GM21381 (cell line): ENCODE results near the gene PCDHB13.
"Not testable (repeated sequence)": the region's sequence is repeated elsewhere in the genome, so short reads cannot be mapped to it uniquely, and the experiment has no call there.

Experiments used
- ATAC-seq: cut with Tn5 transposase; IDR thresholded peaks from one replicate; pipeline ENCODE4 v1.9.1; 2021; ENCODE audit warnings: mild to moderate bottlenecking, moderate library complexity; ENCODE audit not compliant: unreplicated experiment

Gene PCDHB13

GRCh38 chr5:141213656-141214339, at the start of gene PCDHB13:
Gene PCDHB13, plus strand, starts transcription at chr5:141213919. Its CDS starts 205 bp downstream, at chr5:141214124.
- ATAC-seq, result not testable (repeated sequence)

GRCh38 chr5:141172381-141173204, 41.1 kb upstream of the PCDHB13 start, which contains the start of gene PCDHB7:
Gene PCDHB7, plus strand, starts transcription at chr5:141172644. Its CDS starts 192 bp downstream, at chr5:141172836.
- no peak for ATAC-seq

- not testable (repeated sequence) for ATAC-seq
Observed at GRCh38 chr5:141174291-141175104, 39.2 kb upstream of the PCDHB13 start.

- no peak for ATAC-seq
Observed at GRCh38 chr5:141175933-141176332, 37.8 kb upstream of the PCDHB13 start.

GRCh38 chr5:141177577-141178191, 36.0 kb upstream of the PCDHB13 start, which contains the start of gene PCDHB8:
Gene PCDHB8, plus strand, starts transcription at chr5:141177790. Its CDS starts 245 bp downstream, at chr5:141178035.
- ATAC-seq, result not testable (repeated sequence)

GRCh38 chr5:141179371-141179770, 34.3 kb upstream of the PCDHB13 start:
- not testable (repeated sequence) for ATAC-seq

GRCh38 chr5:141179876-141180275, 33.8 kb upstream of the PCDHB13 start:
- ATAC-seq, result not testable (repeated sequence)

GRCh38 chr5:141180313-141180712, 33.4 kb upstream of the PCDHB13 start:
- ATAC-seq, result no peak

GRCh38 chr5:141182248-141182647, 31.5 kb upstream of the PCDHB13 start, which contains the start of gene PCDHB16:
Gene PCDHB16, plus strand, starts transcription at chr5:141182387. Its CDS starts 173 bp downstream, at chr5:141182560.
- ATAC-seq, result no peak

- ATAC-seq, result not testable (repeated sequence)
Observed at GRCh38 chr5:141184117-141184855, 29.4 kb upstream of the PCDHB13 start.

- ATAC-seq, result no peak
Observed at GRCh38 chr5:141186897-141187512, 26.7 kb upstream of the PCDHB13 start, which contains the start of gene PCDHB9. Gene PCDHB9, plus strand, starts transcription at chr5:141187161. Its CDS starts 158 bp downstream, at chr5:141187319.

- not testable (repeated sequence) for ATAC-seq
Observed at GRCh38 chr5:141188682-141189081, 25.0 kb upstream of the PCDHB13 start.

- ATAC-seq, result not testable (repeated sequence)
Observed at GRCh38 chr5:141189131-141189530, 24.6 kb upstream of the PCDHB13 start.

- no peak for ATAC-seq
Observed at GRCh38 chr5:141192110-141192725, 21.5 kb upstream of the PCDHB13 start, which contains the start of gene PCDHB10. Gene PCDHB10, plus strand, starts transcription at chr5:141192353. Its CDS starts 200 bp downstream, at chr5:141192553.

- ATAC-seq, result not testable (repeated sequence)
Observed at GRCh38 chr5:141194332-141194731, 19.4 kb upstream of the PCDHB13 start.

- ATAC-seq, result no peak
Observed at GRCh38 chr5:141196363-141196762, 17.4 kb upstream of the PCDHB13 start.

- ATAC-seq, result no peak
Observed at GRCh38 chr5:141199359-141200235, 14.1 kb upstream of the PCDHB13 start, which contains the start of gene PCDHB11. Gene PCDHB11, plus strand, starts transcription at chr5:141199627. Its CDS starts 148 bp downstream, at chr5:141199775.
